ENCODE results near the gene IL23A. TPM values are rescaled to one million over a fixed set of nuclear protein-coding genes. Genes with fewer than 3 reads are reported as not detected.

Gene IL23A
- total RNA-seq, 2 experiments from 2014 or later: 41.3 to 41.5 TPM

- H3K4me1 Mint-ChIP-seq (ENCODE audit: low read depth): peaks cover 16% of the 10 kb centered on the region
- TF ChIP-seq, protein P1, sequence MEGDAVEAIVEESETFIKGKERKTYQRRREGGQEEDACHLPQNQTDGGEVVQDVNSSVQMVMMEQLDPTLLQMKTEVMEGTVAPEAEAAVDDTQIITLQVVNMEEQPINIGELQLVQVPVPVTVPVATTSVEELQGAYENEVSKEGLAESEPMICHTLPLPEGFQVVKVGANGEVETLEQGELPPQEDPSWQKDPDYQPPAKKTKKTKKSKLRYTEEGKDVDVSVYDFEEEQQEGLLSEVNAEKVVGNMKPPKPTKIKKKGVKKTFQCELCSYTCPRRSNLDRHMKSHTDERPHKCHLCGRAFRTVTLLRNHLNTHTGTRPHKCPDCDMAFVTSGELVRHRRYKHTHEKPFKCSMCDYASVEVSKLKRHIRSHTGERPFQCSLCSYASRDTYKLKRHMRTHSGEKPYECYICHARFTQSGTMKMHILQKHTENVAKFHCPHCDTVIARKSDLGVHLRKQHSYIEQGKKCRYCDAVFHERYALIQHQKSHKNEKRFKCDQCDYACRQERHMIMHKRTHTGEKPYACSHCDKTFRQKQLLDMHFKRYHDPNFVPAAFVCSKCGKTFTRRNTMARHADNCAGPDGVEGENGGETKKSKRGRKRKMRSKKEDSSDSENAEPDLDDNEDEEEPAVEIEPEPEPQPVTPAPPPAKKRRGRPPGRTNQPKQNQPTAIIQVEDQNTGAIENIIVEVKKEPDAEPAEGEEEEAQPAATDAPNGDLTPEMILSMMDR (IDR thresholded peaks at IDR 0.05): no peak
- no peaks in the 10 kb centered on the region for H3K27me3 Mint-ChIP-seq
- intact Hi-C loops (cut with micrococcal nuclease): no loop called here
- ATAC-seq (no peak), DNase-seq (no peak)
- peaks cover 26% of the 10 kb centered on the region for H3K36me3 Mint-ChIP-seq (ENCODE audit: low read depth)
- no peak overlapping the region for H3K27ac Mint-ChIP-seq
- ChIA-PET CTCF (interaction anchor here (1.8 kb wide), 1 partner anchor 160 kb away, joined by 4 read pairs; no protein-coding TSS in a partner anchor), POLR2A (no interaction called here)
- no peaks in the 10 kb centered on the region for H3K9me3 Mint-ChIP-seq
- H3K4me3 Mint-ChIP-seq: no peak overlapping the region
These were observed 34.4 kb upstream of the IL23A start for GRCh38 chr12:56304276-56304675.

- H3K27ac Mint-ChIP-seq: no peak overlapping the region
- CTCF ChIA-PET: interaction anchor here (0.6 to 1.8 kb wide), 2 partner anchors 115 to 159 kb away, joined by 3 to 4 read pairs; partner anchors contain the start of gene SMARCC2
- DNase-seq (no peak), ATAC-seq (no peak)
- H3K36me3 Mint-ChIP-seq (ENCODE audit: low read depth): peaks cover 25% of the 10 kb centered on the region
- TF ChIP-seq, protein P1 (IDR thresholded peaks at IDR 0.05): no peak
- no peaks in the 10 kb centered on the region for H3K27me3 Mint-ChIP-seq
- H3K9me3 Mint-ChIP-seq: no peaks in the 10 kb centered on the region
- H3K4me1 Mint-ChIP-seq (ENCODE audit: low read depth): peaks cover 16% of the 10 kb centered on the region
- no peak overlapping the region for H3K4me3 Mint-ChIP-seq
- POLR2A ChIA-PET: no interaction called here
- intact Hi-C loops (cut with micrococcal nuclease): no loop called here
These were observed 33.7 kb upstream of the IL23A start for GRCh38 chr12:56304872-56305590.

DNA sequence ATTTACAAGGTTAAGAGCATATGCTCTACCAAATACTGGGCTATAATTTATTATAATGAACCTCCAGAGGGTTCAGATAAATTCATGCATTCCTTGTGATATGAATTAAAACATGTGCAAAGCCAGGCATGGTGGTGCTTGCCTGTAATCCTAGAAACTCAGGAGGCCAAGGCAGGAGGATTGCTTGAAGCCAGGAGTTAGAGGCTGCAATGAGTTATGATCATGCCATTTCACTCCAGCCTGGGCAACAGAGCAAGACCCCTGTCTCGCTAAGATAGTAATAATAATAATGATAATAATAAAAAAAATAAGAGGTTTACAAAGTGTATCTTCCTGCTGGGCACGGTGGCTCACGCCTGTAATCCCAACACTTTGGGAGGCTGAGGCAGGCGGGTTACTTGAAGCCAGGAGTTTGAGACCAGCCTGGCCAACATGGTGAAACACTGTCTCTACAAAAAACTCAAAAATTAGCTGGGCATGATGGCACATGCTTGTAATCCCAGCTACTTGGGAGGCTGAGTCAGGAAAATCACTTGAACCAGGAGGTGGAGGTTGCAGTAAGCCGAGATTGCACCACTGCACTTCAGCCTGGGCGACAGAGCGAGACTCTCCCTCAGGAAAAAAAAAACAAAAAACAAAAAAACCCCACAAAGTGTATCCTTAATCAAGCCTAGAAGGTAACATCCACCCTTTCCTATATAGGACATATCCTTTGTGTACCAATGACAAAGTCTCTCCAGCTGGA, 31.3 kb upstream of the IL23A start:
- Mint-ChIP-seq H3K36me3 (ENCODE audit: low read depth) (peaks cover 30% of the 10 kb centered on the region), H3K4me3 (no peak overlapping the region), H3K27me3 (no peaks in the 10 kb centered on the region), H3K27ac (no peak overlapping the region), H3K4me1 (ENCODE audit: low read depth) (peaks cover under 1% of the 10 kb centered on the region), H3K9me3 (no peaks in the 10 kb centered on the region)
- CTCF ChIA-PET: interaction anchor here (1.0 to 1.5 kb wide), 3 partner anchors 29 to 101 kb away, joined by 3 to 4 read pairs (median 3); no protein-coding TSS in a partner anchor
- DNase-seq (no peak), ATAC-seq (no peak)
- TF ChIP-seq, protein P1 (IDR thresholded peaks at IDR 0.05): no peak
- POLR2A ChIA-PET: interaction anchor here (1.0 kb wide), 1 partner anchor 141 kb away, joined by 3 read pairs; no protein-coding TSS in a partner anchor
- intact Hi-C loops (cut with micrococcal nuclease): no loop called here

DNA sequence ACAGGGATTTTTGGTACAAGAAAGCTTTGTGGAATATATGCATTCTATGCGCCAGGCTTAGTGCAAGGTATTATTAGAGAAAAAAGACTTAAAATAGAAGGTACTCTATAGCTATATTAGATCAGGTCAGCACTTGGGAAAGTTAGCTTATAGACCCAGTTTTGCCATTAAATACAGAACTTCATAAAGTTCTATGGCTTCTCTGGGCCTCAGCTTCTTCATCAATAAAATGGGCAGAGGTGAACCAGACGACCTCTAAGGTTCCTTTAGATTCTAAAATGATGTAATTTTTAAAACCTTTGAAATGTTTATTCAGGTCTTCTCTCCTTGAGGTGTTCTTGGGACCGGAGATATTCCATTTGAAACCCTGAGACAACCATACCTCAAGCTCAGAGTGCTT, 30.0 kb upstream of the IL23A start:
- Mint-ChIP-seq H3K4me1 (ENCODE audit: low read depth) (no peaks in the 10 kb centered on the region), H3K36me3 (ENCODE audit: low read depth) (peaks cover 34% of the 10 kb centered on the region), H3K27ac (no peak overlapping the region), H3K4me3 (no peak overlapping the region), H3K27me3 (no peaks in the 10 kb centered on the region), H3K9me3 (no peaks in the 10 kb centered on the region)
- ATAC-seq (no peak), DNase-seq (no peak)
- TF ChIP-seq, protein P1 (IDR thresholded peaks at IDR 0.05): no peak
- ChIA-PET CTCF (interaction anchor here (0.7 to 1.2 kb wide), 7 partner anchors 10 to 595 kb away, joined by 3 to 7 read pairs (median 3); partner anchors contain the start of gene SMARCC2), POLR2A (interaction anchor here (0.5 to 1.5 kb wide), 9 partner anchors 9 to 425 kb away, joined by 3 to 4 read pairs (median 4); partner anchors contain the start of genes CS and SPRYD4)
- intact Hi-C loops (cut with micrococcal nuclease): no loop called here
